Measurements from ENCODE around the gene CAPNS2.

The CAPNS2 gene

GRCh38 chr16:55566432-55567175, at the start of gene CAPNS2:
Gene CAPNS2, plus strand, starts transcription at chr16:55566684. Its CDS starts 73 bp downstream, at chr16:55566757.
- DNase-seq (ENCODE audit: low read depth, low spot score) = no peak

GRCh38 chr16:55521792-55522191, 44.7 kb upstream of the CAPNS2 start:
- DNase-seq (ENCODE audit: low read depth, low spot score) = no peak

- no peak for DNase-seq (ENCODE audit: low read depth, low spot score)
Measured at GRCh38 chr16:55526441-55526840, 40.0 kb upstream of the CAPNS2 start.

GRCh38 chr16:55527885-55528284, 38.6 kb upstream of the CAPNS2 start:
- no peak for DNase-seq (ENCODE audit: low read depth, low spot score)

- DNase-seq (ENCODE audit: low read depth, low spot score) = no peak
Measured at GRCh38 chr16:55529018-55529417, 37.5 kb upstream of the CAPNS2 start.

- no peak for DNase-seq (ENCODE audit: low read depth, low spot score)
Measured at GRCh38 chr16:55530316-55530856, 36.1 kb upstream of the CAPNS2 start.

- no peak for DNase-seq (ENCODE audit: low read depth, low spot score)
Measured at GRCh38 chr16:55532227-55532626, 34.3 kb upstream of the CAPNS2 start.

GRCh38 chr16:55534756-55535155, 31.7 kb upstream of the CAPNS2 start:
- no peak for DNase-seq (ENCODE audit: low read depth, low spot score)

- DNase-seq (ENCODE audit: low read depth, low spot score) = no peak
Measured at GRCh38 chr16:55539049-55539448, 27.4 kb upstream of the CAPNS2 start.

GRCh38 chr16:55539488-55539887, 27.0 kb upstream of the CAPNS2 start:
- no peak for DNase-seq (ENCODE audit: low read depth, low spot score)

GRCh38 chr16:55540221-55540620, 26.3 kb upstream of the CAPNS2 start:
- DNase-seq (ENCODE audit: low read depth, low spot score) = no peak

GRCh38 chr16:55542459-55543082, 23.9 kb upstream of the CAPNS2 start:
- DNase-seq (ENCODE audit: low read depth, low spot score) = no peak

GRCh38 chr16:55543472-55543871, 23.0 kb upstream of the CAPNS2 start:
- DNase-seq (ENCODE audit: low read depth, low spot score) = no peak

GRCh38 chr16:55552621-55553020, 13.9 kb upstream of the CAPNS2 start:
- no peak for DNase-seq (ENCODE audit: low read depth, low spot score)

- DNase-seq (ENCODE audit: low read depth, low spot score) = no peak
Measured at GRCh38 chr16:55555436-55555835, 11.0 kb upstream of the CAPNS2 start.

- no peak for DNase-seq (ENCODE audit: low read depth, low spot score)
Measured at GRCh38 chr16:55557186-55557585, 9.3 kb upstream of the CAPNS2 start.

- DNase-seq (ENCODE audit: low read depth, low spot score) = no peak
Measured at GRCh38 chr16:55559233-55559632, 7.3 kb upstream of the CAPNS2 start.

GRCh38 chr16:55559933-55560516, 6.5 kb upstream of the CAPNS2 start:
- DNase-seq (ENCODE audit: low read depth, low spot score) = no peak

- DNase-seq (ENCODE audit: low read depth, low spot score) = no peak
Measured at GRCh38 chr16:55561319-55561848, 5.1 kb upstream of the CAPNS2 start.

GRCh38 chr16:55562936-55563335, 3.5 kb upstream of the CAPNS2 start:
- no peak for DNase-seq (ENCODE audit: low read depth, low spot score)

GRCh38 chr16:55563797-55564196, 2.7 kb upstream of the CAPNS2 start:
- DNase-seq (ENCODE audit: low read depth, low spot score) = no peak

- no peak for DNase-seq (ENCODE audit: low read depth, low spot score)
Measured at GRCh38 chr16:55565086-55565485, 1.4 kb upstream of the CAPNS2 start.

All from activated naive CD8-positive, alpha-beta T cell treated with anti-CD3 and anti-CD28 coated beads, Interleukin-2, amount 50 U/mL, for 16 hours (primary cell).